ENCODE data around the gene CDK5RAP2. TPM values are rescaled to one million over a fixed set of nuclear protein-coding genes. Genes with fewer than 3 reads are reported as not detected.

CDK5RAP2 gene
- total and polyA plus RNA-seq, 8 donors = 14.8 to 37.1 (median 21.7) TPM

DNA sequence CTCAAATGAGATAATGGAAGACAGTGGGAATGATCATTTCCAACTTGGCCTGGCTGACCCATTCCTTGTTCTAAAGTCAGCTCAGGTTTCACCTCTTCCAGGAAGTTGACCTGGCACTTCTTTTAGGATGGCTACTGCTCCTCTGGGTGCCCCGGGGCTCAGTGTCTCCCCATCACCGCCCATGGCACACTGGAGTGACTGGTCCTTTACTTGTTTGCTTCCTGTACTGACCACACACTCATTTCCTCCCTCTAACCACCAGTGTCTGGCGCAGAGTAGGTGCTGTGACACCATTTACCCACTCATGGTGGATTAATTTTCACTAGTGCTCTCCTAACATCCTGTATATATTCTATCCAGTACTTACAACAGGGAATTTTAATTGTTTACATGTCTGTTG lies 183.5 kb downstream of the CDK5RAP2 start:
- H3K4me3 ChIP-seq = no peak overlapping the region
- TF ChIP-seq CTCF (IDR thresholded peaks at IDR 0.05) = no peak
- intact Hi-C loops (cut with DNase I) = no loop called here

DNA sequence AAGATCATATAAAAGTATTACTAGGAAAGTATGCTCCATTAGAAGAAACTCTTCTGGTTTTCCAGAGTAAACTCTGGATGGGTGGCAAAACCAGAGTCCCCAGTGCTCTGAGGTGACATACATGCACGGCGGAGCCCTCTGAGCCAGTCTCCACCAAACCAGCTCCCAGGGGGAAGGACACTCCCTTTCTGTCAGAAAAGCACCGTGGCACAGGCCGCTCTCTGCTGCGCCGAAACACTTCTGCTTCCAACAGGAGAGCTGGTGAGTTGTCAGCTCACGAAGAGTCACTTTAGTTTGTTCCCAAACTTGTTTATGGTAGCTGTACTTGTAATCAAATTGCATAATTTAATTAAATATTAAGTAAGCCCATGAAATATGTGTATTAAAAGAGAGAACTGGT lies 184.6 kb downstream of the CDK5RAP2 start:
- Histone ChIP-seq H3K4me3 (no peak overlapping the region), H3K27me3 (no peaks in the 10 kb centered on the region), H3K9me3 (no peaks in the 10 kb centered on the region), H3K36me3 (peaks cover 4 to 31% (median 9%) of the 10 kb centered on the region in 3 donors), H3K27ac (no peak overlapping the region), H3K4me1 (no peaks in the 10 kb centered on the region)
- no peak for TF ChIP-seq CTCF (IDR thresholded peaks at IDR 0.05)
- DNase-seq (no peak), FAIRE-seq (no peak), ATAC-seq (no peak)
- intact Hi-C loops (cut with DNase I) = no loop called here
- 95% methylated on average over 7 of the region's 7 CpGs for WGBS, 2 donors

More for the DNA sequence above, 183.5 kb downstream of the CDK5RAP2 start:
- ATAC-seq = no peak
- no peaks in the 10 kb centered on the region for H3K27me3 ChIP-seq
- H3K27ac ChIP-seq = no peak overlapping the region
- H3K36me3 ChIP-seq = peaks cover 4 to 31% (median 13%) of the 10 kb centered on the region in 3 donors
- no peaks in the 10 kb centered on the region for H3K9me3 ChIP-seq
- no peak for FAIRE-seq
- no peaks in the 10 kb centered on the region for H3K4me1 ChIP-seq
- 90 to 97% methylated on average over 3 of the region's 3 CpGs for WGBS, 2 donors
- no peak for DNase-seq

DNA sequence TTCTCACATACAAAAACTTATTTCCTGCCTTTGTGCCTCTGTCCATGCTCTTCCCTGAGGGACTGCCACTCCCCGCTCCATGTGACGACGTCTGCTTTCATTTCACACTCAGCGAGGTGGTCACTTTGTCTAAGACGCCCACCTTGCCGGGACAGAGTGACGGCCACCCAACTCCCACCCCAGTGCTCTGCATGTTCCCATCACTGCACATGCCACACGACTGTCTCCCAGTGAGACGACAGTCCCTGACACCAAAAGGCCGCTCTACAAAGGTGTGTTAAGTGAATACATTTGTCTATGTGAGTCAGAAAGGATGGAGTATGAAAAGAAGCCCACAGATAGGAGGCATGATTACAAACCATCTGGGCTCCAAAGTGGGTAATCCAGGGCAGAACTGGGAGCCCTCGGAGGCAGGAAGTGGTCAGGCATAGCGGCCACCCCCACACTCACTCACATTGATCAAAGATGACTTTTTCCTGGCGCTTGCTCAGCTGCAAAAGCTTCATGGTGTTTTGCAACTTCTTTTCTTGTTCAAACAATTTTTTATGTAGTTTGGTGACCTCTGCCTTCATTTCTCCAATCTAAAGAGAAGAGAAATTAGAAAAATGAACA lies 185.8 kb downstream of the CDK5RAP2 start:
- peaks cover 4 to 31% (median 8%) of the 10 kb centered on the region in 3 donors for H3K36me3 ChIP-seq
- WGBS, 2 donors = 89 to 94% methylated on average over 13 of the region's 13 CpGs
- no peak for TF ChIP-seq CTCF (IDR thresholded peaks at IDR 0.05)

GRCh38 chr9:120393386-120394057 lies 186.4 kb downstream of the CDK5RAP2 start:
- H3K36me3 ChIP-seq = peaks cover 4 to 31% (median 8%) of the 10 kb centered on the region in 3 donors
- DNase-seq (no peak), ATAC-seq (peak in 1 of 4 donors; percentile 26)

More for the DNA sequence above, 185.8 kb downstream of the CDK5RAP2 start:
- Histone ChIP-seq H3K9me3 (no peaks in the 10 kb centered on the region), H3K27ac (no peak overlapping the region), H3K4me3 (no peak overlapping the region), H3K4me1 (no peaks in the 10 kb centered on the region), H3K27me3 (no peaks in the 10 kb centered on the region)
- FAIRE-seq = no peak
- intact Hi-C loops (cut with DNase I) = no loop called here
- no peak for DNase-seq
- peak in 2 of 4 donors; percentile 36 to 67 for ATAC-seq

More at GRCh38 chr9:120393386-120394057, 186.4 kb downstream of the CDK5RAP2 start:
- TF ChIP-seq CTCF (IDR thresholded peaks at IDR 0.05) = no peak
- intact Hi-C loops (cut with DNase I) = no loop called here
- no peak for FAIRE-seq
- Histone ChIP-seq H3K9me3 (no peaks in the 10 kb centered on the region), H3K27me3 (no peaks in the 10 kb centered on the region), H3K4me3 (no peak overlapping the region), H3K27ac (no peak overlapping the region), H3K4me1 (no peaks in the 10 kb centered on the region)
- 84 to 89% methylated on average over 7 of the region's 7 CpGs for WGBS, 2 donors
